Adrenal gland (tissue), 5 donors: Measurements from ENCODE around the gene ADISSP.

Experiments used
- CTCF ChIP-seq, 6 experiments: fragments of 450-650 bp in 4 of 6; fragments of 200-600 bp in 2 of 6; sonication (generic) in 1 of 6; IDR thresholded peaks; 1 replicate in 5 of 6; 2 replicates in 1 of 6; pipeline versions ENCODE4 v1.5.1 to v1.8.0; 2016 to 2021; ENCODE audit warnings: antibody characterized with exemption in 6 of 6, mild to moderate bottlenecking in 2 of 6, moderate library complexity in 1 of 6
- POLR2A ChIP-seq, 2 donors: fragments of 450-650 bp; IDR thresholded peaks; one replicate each; pipeline ENCODE4 v1.6.1; 2017; ENCODE audit warnings: antibody characterized with exemption in 2 of 2, mild to moderate bottlenecking in 2 of 2, moderate library complexity in 1 of 2
- donor health status: DM: no; HTN: no; CAD: no.

- TF ChIP-seq CTCF (IDR thresholded peaks at IDR 0.05) (no peak), POLR2A (IDR thresholded peaks at IDR 0.05) (no peak)
Measured at GRCh38 chr20:3720626-3721025, 46.9 kb downstream of the ADISSP start.
